ENCODE measurements around the gene GSC2. TPM values are rescaled to one million over a fixed set of nuclear protein-coding genes. Genes with fewer than 3 reads are reported as not detected.

GSC2 gene
- total and polyA plus RNA-seq, 9 of the 15 experiments (the other 6 are each of a cell fraction or from before 2014, with no cell fraction given) = not detected

DNA sequence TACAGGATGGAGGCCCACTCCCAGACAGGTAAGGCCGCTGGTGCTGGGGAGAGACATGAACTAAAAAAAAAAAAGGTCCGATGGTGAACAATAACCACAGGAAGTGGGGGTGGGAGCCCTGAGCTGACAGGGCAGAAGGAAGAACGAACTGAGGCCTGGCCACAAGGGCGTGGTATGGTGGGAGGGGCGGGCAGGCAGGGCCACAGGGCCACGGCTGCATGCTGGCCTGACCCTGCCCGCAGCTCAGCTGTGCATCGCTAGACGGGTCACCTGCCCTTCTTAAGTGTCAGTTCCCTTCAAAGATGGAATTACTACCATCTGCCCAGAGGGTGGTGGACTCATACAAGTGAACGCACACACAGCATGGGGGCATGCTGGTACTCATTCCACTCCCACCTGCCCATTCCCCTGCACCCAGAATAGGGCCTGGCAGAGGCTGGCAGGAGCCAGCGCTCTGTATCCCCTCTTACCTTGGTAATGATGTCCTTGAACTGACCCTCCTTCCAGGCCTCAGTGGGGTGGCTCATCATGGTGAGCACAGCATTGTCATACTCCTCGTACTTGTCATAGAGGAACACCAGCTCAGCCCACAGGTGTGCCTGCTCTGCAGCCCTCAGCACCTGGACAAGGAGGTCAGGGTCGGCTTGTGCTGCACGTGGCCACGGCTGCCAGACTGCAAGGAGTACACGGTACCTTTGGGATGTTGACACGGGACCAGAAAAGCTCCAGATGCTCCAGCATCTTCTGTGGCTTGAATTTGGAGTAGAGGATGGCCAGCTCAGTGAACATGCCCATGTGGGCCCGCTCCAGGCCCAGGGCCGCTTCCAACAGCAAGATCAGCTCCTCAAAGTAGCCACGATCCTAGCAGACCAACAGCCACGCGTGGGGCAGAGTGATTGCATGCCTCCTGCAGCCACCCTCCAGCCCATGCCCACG is 46.0 kb upstream of the GSC2 start:
- POLR2A ChIA-PET = interaction anchor here (0.7 to 10.0 kb wide), 7 partner anchors 9 to 72 kb away, joined by 3 to 191 read pairs (median 5); partner anchors contain the start of gene SLC25A1
- FAIRE-seq = no peak
- intact Hi-C loops (cut with micrococcal nuclease) (loop anchor here (2.0 kb wide), 1 partner anchor 51 kb away; the partner anchor contains the start of gene ESS2), in situ Hi-C loops (cut with MboI) (no loop called here)
- Histone ChIP-seq H3K36me3 (ENCODE audit: control insufficient read depth, insufficient read depth, low read length) (no peaks in the 10 kb centered on the region), H3K9ac (ENCODE audit: insufficient read depth in 1 of 2, low read depth in 2 of 2, low read length in 2 of 2) (peak overlapping the region in 1 of 2 experiments; percentile 15; a peak in 1 of 4 replicates), H3K27ac (ENCODE audit: extremely low read depth, low read depth, low read length) (no peak overlapping the region), H3K4me1 (replicated peaks in 1 of 2; ENCODE audit: control insufficient read depth in 2 of 2, insufficient read depth in 2 of 2, low read length in 2 of 2) (peaks cover 3 to 7% of the 10 kb centered on the region in 2 experiments; a peak in 4 of 5 replicates), H3K4me3 (no peak overlapping the region), H3K9me1 (ENCODE audit: control insufficient read depth, insufficient read depth, low read length) (no peaks in the 10 kb centered on the region), H3K9me3 (replicated peaks; ENCODE audit: control insufficient read depth, insufficient read depth, low read depth, low read length) (peaks cover 5% of the 10 kb centered on the region), H3K4me2 (ENCODE audit: insufficient read depth, low read length) (no peak overlapping the region), H3K27me3 (ENCODE audit: control insufficient read depth in 2 of 2, insufficient read depth in 2 of 2, low read length in 2 of 2) (peaks cover 66 to 82% of the 10 kb centered on the region in 2 experiments), H4K20me1 (replicated peaks; ENCODE audit: control insufficient read depth, insufficient read depth, low read length) (no peaks in the 10 kb centered on the region; the same call in 1 of the 2 replicates), H2AFZ (ENCODE audit: low read depth, low read length) (no peak overlapping the region), H3K79me2 (ENCODE audit: control insufficient read depth, insufficient read depth, low read length) (no peaks in the 10 kb centered on the region)
- DNase-seq (ENCODE audit: extremely low read depth in 1 of 4, low spot score in 3 of 4) = peak; percentile 61 to 76 (median 74)
- ATAC-seq = peak; percentile 22
- BruUV-seq (replicated peaks) = no TSS peak
- WGBS (ENCODE audit: insufficient coverage, low coverage, missing lambda C conversion rate) = 17% methylated on average over 23 of the region's 23 CpGs
- CTCF ChIA-PET (ENCODE audit: low intra/inter-chr PET ratio) = no interaction called here
- TF ChIP-seq ZNF133 (CRISPR knock-in tag; IDR thresholded peaks at IDR 0.05) = no peak
- TF ChIP-seq ARID4B (CRISPR knock-in tag; IDR thresholded peaks at IDR 0.05) = peak; percentile 79
- no peak for TF ChIP-seq POLR2H (tag; IDR thresholded peaks at IDR 0.05; ENCODE audit: low read depth)
- TF ChIP-seq MED1 (CRISPR knock-in tag; IDR thresholded peaks at IDR 0.05; ENCODE audit: borderline replicate concordance) = peak; percentile 64; the same call in 1 of the 2 replicates
- 0 out of 2 replicates have a peak, but pooled peaks have one; percentile 36 for TF ChIP-seq PRMT5 (CRISPR knock-in tag; IDR thresholded peaks at IDR 0.05)
- TF ChIP-seq, protein P1, sequence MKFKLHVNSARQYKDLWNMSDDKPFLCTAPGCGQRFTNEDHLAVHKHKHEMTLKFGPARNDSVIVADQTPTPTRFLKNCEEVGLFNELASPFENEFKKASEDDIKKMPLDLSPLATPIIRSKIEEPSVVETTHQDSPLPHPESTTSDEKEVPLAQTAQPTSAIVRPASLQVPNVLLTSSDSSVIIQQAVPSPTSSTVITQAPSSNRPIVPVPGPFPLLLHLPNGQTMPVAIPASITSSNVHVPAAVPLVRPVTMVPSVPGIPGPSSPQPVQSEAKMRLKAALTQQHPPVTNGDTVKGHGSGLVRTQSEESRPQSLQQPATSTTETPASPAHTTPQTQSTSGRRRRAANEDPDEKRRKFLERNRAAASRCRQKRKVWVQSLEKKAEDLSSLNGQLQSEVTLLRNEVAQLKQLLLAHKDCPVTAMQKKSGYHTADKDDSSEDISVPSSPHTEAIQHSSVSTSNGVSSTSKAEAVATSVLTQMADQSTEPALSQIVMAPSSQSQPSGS (CRISPR knock-in tag; IDR thresholded peaks at IDR 0.05) = peak; percentile 55; the same call in 1 of the 2 replicates
- TF ChIP-seq, protein P2, sequence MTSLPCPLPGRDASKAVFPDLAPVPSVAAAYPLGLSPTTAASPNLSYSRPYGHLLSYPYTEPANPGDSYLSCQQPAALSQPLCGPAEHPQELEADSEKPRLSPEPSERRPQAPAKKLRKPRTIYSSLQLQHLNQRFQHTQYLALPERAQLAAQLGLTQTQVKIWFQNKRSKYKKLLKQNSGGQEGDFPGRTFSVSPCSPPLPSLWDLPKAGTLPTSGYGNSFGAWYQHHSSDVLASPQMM (CRISPR knock-in tag; IDR thresholded peaks at IDR 0.05) = no peak
- TF ChIP-seq MAX (CRISPR knock-in tag; IDR thresholded peaks at IDR 0.05) = peak; percentile 78
- no peak for TF ChIP-seq ZNF184 (CRISPR knock-in tag; IDR thresholded peaks at IDR 0.05)
- TF ChIP-seq, protein P3, sequence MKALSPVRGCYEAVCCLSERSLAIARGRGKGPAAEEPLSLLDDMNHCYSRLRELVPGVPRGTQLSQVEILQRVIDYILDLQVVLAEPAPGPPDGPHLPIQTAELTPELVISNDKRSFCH (CRISPR knock-in tag; IDR thresholded peaks at IDR 0.05) = no peak
- TF ChIP-seq, protein P3 (tag; IDR thresholded peaks at IDR 0.05) = peak; percentile 22; the same call in 1 of the 2 replicates
- 0 out of 2 replicates have a peak, but pooled peaks have one; percentile 24 for TF ChIP-seq EGR1 (conservative IDR thresholded peaks at IDR 0.05)
- peak; percentile 24; the same call in 1 of the 2 replicates for TF ChIP-seq ZC3H4 (CRISPR knock-in tag; IDR thresholded peaks at IDR 0.05; ENCODE audit: borderline replicate concordance)

Data from K562 (cell line).